GM18505 (cell line): ENCODE measurements around the gene DPEP1.
"Not testable (repeated sequence)": the region's sequence is repeated elsewhere in the genome, so short reads cannot be mapped to it uniquely, and the experiment has no call there.

Experiments
- ATAC-seq: cut with Tn5 transposase; IDR thresholded peaks from one replicate; pipeline ENCODE4 v1.9.1; 2021; ENCODE audit not compliant: unreplicated experiment
- POLR2A ChIP-seq: IDR thresholded peaks from 4 replicates; pipeline ENCODE4 v1.6.1; 2011; ENCODE audit warnings: borderline replicate concordance; ENCODE audit not compliant: insufficient read depth, insufficient read length; ENCODE audit errors: extremely low read depth

Gene DPEP1

DNA sequence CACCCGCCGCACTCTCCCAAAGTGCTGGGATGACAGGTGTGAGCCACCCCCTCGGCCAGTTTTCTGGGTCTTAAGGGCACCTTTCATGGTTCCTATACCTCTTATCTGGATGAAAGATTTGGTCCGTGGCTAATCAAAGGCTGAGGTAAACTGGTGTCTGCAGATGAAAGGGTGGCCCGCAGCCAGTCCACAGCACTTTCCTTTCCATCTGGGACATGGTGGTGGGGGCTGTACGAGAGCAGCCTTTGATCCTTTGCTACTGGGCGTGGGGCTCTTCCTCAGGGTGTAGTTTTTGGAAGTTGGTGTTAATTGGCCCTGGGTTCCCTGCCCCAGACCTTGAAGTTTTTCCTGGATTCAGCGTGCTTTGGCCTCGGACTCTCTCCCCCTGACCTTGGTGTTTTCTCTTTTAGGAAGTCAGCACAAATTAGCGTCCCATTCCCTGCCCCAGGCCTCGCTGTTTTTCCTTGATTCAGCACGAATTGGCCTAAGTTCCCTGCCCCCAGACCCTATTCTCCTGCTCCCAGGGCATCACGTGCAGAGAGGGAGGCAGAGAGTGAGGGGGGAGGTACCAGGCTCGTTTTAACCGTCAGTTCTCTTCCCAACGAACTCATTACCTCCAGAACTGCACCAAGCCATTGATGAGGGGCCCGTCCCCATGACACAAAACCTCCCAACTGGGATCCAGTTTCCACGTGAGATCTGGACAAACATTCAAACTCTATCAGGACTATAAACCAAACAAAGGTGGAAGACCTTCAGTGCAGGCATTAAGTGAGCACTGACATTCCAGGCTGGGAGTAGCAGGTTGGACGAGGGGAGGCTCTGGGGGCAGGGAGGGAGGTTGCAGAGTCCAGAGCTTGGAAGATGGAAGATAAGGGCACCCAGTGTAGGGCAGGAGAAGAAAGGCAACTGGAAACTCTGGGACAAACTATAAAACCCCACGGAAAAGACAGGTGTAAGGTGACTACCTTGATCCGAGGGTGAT lies 11.6 kb downstream of the DPEP1 start:
- no peak for TF ChIP-seq POLR2A
- ATAC-seq = no peak

GRCh38 chr16:89629827-89630610 lies 16.6 kb downstream of the DPEP1 start:
- no peak for TF ChIP-seq POLR2A
- ATAC-seq = no peak

DNA sequence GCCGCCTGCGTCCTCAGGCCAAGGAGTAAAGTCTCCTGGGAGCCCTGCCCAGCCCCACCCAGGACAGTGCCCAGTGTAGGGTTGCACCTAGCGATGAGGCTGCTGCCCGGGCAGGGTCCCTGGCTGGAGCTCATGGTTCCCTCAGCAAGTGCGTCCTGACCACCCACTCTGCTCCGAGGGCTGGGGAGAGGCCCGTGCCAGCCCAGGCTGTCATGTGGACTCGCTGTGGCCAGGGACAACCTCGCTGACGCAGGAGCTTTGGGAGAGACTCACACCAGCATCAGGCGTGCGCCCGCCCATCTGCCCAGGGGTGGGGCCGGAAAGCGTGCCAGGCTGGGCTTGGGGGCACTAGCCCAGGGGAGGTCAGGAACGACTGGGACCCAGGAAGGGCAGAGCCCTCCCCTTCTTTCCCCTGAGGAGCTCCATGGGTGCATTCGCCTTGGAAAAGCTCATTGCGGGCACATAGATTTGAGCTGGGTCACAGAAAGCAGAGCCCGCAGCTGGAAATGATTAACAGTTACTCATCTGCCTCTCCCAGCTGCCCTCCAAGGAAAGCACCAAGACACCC lies 19.7 kb downstream of the DPEP1 start:
- TF ChIP-seq POLR2A = no peak

GRCh38 chr16:89634463-89635385 lies 21.3 kb downstream of the DPEP1 start:
- ATAC-seq = not testable (repeated sequence)

More for the DNA sequence above, 19.7 kb downstream of the DPEP1 start:
- no peak for ATAC-seq

DNA sequence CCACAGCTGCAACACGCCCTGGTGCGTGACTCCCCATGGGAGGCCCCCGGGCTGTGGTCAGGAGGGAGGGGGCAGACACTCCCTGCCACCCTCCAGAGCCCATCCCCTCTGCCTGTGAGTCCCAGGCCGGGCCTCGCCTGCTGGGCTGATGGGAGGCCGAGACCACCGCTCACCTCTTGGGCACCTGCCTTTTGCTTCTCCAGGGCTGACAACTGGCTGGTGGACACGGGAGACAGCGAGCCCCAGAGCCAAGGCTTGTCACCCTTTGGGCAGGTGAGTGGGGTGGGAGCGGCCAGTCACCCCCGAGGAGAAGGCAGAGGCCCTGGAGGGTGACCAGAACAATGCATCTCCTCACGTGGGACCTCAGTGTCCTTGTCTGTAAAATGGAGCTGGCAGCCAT lies 23.2 kb downstream of the DPEP1 start:
- TF ChIP-seq POLR2A = no peak

DNA sequence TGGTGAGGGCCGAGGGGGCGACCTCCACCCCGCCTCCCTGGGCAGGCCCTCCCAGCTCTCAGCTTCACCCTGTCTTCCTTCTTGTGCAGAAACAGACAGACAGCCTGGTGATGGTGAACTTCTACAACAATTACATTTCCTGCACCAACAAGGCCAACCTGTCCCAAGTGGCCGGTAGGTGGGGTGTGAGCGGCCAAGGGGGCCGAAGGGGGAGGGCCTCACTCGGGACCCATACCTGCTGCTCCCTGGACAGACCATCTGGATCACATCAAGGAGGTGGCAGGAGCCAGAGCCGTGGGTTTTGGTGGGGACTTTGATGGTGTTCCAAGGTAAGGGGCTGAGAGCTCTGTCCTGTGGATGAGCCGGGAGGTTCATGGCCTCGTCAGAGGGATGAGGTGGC lies 23.9 kb downstream of the DPEP1 start:
- no peak for ATAC-seq
- no peak for TF ChIP-seq POLR2A

More for the DNA sequence above, 23.2 kb downstream of the DPEP1 start:
- ATAC-seq = no peak

GRCh38 chr16:89638455-89638854 lies 25.0 kb downstream of the DPEP1 start:
- ATAC-seq = no peak
- TF ChIP-seq POLR2A = no peak

DNA sequence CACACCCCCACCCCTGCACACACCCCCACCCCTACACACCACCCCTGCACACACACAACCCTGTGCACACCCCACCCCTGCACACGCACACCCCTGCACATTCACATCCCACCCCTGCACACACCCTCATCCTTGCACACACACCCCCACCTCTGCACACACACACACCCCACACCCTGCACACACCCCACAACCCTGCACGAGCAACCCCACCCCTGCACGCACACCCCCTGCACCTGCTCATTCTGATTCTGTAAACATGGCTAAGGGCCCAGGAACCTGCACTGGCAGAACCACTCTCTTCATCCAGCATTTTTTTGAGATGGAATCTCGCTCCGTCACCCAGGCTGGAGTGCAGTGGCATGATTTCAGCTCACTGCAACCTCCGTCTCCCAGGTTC lies 25.9 kb downstream of the DPEP1 start:
- TF ChIP-seq POLR2A = no peak
- no peak for ATAC-seq

DNA sequence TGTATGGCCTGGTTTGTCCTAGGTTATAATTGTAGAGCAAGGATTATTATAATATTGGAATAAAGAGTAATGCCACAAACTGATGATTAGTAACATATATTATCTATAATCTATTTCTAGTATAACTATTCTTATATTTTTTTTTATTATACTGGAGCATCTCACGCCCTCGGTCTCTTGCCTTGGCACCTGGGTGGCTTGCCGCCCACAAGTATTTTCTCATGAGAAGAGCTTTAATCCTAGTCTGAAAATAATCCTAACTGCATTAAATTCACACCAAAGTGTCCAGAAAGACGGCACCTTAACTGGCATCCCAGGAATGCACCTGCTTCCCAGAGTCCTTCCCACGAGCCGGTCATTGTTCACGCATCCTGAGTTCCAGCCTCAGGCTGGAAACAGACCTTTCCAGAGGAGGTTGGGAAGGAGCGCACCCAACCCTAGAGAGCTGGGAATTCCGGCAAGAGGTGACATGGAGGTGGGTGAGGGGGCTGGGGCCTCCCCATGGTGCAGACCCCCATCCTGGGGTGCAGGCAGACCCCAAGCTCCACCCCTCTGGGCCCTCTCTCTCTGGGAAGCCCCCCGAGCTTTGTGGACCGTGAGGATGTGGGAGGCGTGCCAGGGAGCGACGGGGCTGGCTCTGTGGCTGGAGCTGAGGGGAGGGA lies 28.1 kb downstream of the DPEP1 start:
- ATAC-seq = no peak

GRCh38 chr16:89642574-89642973 lies 29.1 kb downstream of the DPEP1 start:
- no peak for TF ChIP-seq POLR2A
- ATAC-seq = no peak

More for the DNA sequence above, 28.1 kb downstream of the DPEP1 start:
- no peak for TF ChIP-seq POLR2A

- no peak for ATAC-seq
- TF ChIP-seq POLR2A = no peak
Measured at GRCh38 chr16:89643769-89644300, 30.4 kb downstream of the DPEP1 start.

DNA sequence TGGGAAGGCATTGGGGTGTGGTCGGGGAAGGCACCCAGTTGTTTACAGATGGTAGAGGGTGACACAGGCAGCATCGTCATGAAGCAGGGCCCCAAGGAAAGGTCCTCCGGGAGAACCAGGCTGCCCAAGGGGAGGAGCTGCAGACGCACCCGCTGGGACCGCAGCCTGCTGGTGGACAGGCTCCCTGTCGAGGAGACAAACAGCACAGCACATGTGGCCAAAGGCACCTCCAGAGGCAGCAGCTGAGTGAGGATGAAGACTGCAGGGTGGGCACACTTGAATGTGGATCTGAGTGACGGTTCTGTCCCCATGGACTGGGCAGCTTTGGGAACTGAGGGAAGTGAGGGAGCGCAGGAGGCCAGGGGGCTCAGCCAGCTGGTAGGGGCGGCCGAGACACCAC lies 31.7 kb downstream of the DPEP1 start:
- ATAC-seq = no peak
- TF ChIP-seq POLR2A = no peak
